DMS153 (cell line): ENCODE measurements around the gene RSPO3.

Experiments
- DNase-seq: peaks from one replicate; lab custom pipeline; 2025; lab: John Stamatoyannopoulos, UW

The RSPO3 gene

GRCh38 chr6:127111526-127111925 is 6.9 kb upstream of the RSPO3 start:
- no peak for DNase-seq

GRCh38 chr6:127114214-127114760 is 4.2 kb upstream of the RSPO3 start:
- DNase-seq = no peak

GRCh38 chr6:127115084-127115655 is 3.3 kb upstream of the RSPO3 start:
- no peak for DNase-seq

GRCh38 chr6:127115746-127116145 is 2.7 kb upstream of the RSPO3 start:
- no peak for DNase-seq

- no peak for DNase-seq
These were observed 533 bp upstream of the RSPO3 start for GRCh38 chr6:127117979-127118297.

- no peak for DNase-seq
These were observed 891 bp downstream of the RSPO3 start for GRCh38 chr6:127119102-127120022.

- no peak for DNase-seq
These were observed 1.7 kb downstream of the RSPO3 start for GRCh38 chr6:127120023-127120786.

GRCh38 chr6:127120787-127121636 is 2.5 kb downstream of the RSPO3 start:
- peak; percentile 46 for DNase-seq

GRCh38 chr6:127121637-127121960 is 3.1 kb downstream of the RSPO3 start:
- no peak for DNase-seq

- DNase-seq = no peak
These were observed 5.7 kb downstream of the RSPO3 start for GRCh38 chr6:127124172-127124571.

GRCh38 chr6:127124680-127125079 is 6.2 kb downstream of the RSPO3 start:
- DNase-seq = no peak

GRCh38 chr6:127128066-127128465 is 9.6 kb downstream of the RSPO3 start:
- no peak for DNase-seq

GRCh38 chr6:127129251-127129650 is 10.8 kb downstream of the RSPO3 start:
- DNase-seq = no peak

GRCh38 chr6:127131275-127131674 is 12.8 kb downstream of the RSPO3 start:
- DNase-seq = no peak

GRCh38 chr6:127131772-127132376 is 13.4 kb downstream of the RSPO3 start:
- no peak for DNase-seq

- DNase-seq = no peak
These were observed 15.7 kb downstream of the RSPO3 start for GRCh38 chr6:127134136-127134535.

- no peak for DNase-seq
These were observed 18.3 kb downstream of the RSPO3 start for GRCh38 chr6:127136786-127137185.

- no peak for DNase-seq
These were observed 28.5 kb downstream of the RSPO3 start for GRCh38 chr6:127146932-127147331.

GRCh38 chr6:127147534-127147933 is 29.1 kb downstream of the RSPO3 start:
- DNase-seq = no peak

GRCh38 chr6:127148511-127148910 is 30.0 kb downstream of the RSPO3 start:
- no peak for DNase-seq

- DNase-seq = no peak
These were observed 36.0 kb downstream of the RSPO3 start for GRCh38 chr6:127154509-127154908.
